Uterus (tissue), 2 donors: Measurements from ENCODE around the gene CAMK2N2.

ENCODE experiments used
- POLR2A ChIP-seq, 2 donors: fragments of 450-650 bp; IDR thresholded peaks; one replicate each; pipeline ENCODE4 v1.6.1; 2016; ENCODE audit warnings: antibody characterized with exemption in 2 of 2, mild to moderate bottlenecking in 1 of 2, moderate library complexity in 1 of 2
- TF ChIP-seq, protein P1 (sequence below), 4 experiments: fragments of 200-600 bp in 2 of 4; fragments of 450-650 bp in 2 of 4; sonication (generic) in 2 of 4; IDR thresholded peaks; one replicate each; pipeline ENCODE4 v1.5.1; 2016 to 2019; ENCODE audit warnings: antibody characterized with exemption in 4 of 4, mild to moderate bottlenecking in 2 of 4, moderate library complexity in 1 of 4

DNA sequence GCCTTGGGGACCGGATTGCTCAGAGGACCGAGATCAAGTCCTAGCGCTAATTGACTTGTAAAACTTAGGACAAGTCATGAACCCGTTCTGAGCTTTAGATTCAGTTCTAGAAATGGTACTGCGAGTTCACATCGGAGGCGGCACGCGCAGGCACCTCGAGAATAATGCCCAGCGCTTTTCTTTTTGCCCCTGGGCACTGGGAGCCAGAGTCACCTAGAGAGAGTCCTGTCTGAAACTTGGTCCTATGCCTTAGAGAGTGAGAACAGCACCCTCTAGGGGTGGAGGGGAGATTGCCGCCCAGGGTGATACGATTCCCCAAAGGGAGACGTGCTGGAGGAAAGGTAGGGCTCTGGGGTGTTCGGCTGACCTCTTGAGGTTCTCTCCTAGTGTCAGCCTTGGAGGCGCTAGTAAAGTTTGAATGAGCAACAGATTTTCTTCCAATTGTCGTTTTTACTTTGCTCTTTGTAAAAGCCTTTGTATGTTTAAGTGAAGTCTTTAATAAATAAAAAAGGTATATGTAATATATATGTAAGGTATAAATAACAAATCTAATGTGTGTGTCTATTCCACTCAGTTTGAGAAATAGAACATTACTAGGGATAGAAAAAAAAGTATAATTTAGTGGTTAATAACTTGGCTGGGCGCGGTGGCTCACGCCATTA lies 11.1 kb downstream of the CAMK2N2 start:
- TF ChIP-seq, protein P1, sequence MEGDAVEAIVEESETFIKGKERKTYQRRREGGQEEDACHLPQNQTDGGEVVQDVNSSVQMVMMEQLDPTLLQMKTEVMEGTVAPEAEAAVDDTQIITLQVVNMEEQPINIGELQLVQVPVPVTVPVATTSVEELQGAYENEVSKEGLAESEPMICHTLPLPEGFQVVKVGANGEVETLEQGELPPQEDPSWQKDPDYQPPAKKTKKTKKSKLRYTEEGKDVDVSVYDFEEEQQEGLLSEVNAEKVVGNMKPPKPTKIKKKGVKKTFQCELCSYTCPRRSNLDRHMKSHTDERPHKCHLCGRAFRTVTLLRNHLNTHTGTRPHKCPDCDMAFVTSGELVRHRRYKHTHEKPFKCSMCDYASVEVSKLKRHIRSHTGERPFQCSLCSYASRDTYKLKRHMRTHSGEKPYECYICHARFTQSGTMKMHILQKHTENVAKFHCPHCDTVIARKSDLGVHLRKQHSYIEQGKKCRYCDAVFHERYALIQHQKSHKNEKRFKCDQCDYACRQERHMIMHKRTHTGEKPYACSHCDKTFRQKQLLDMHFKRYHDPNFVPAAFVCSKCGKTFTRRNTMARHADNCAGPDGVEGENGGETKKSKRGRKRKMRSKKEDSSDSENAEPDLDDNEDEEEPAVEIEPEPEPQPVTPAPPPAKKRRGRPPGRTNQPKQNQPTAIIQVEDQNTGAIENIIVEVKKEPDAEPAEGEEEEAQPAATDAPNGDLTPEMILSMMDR (IDR thresholded peaks at IDR 0.05): peak; percentile 73 to 81 (median 77)
- TF ChIP-seq POLR2A (IDR thresholded peaks at IDR 0.05): no peak
